ENCODE data around the gene ST6GALNAC2.

The ST6GALNAC2 gene

GRCh38 chr17:76541739-76542454, 43.8 kb downstream of the ST6GALNAC2 start:
- no peak overlapping the region for H3K27ac ChIP-seq (ENCODE audit: low read length)

GRCh38 chr17:76540381-76541300, 45.0 kb downstream of the ST6GALNAC2 start:
- Histone ChIP-seq H3K36me3 (ENCODE audit: insufficient read depth, low read depth, low read length) (no peaks in the 10 kb centered on the region), H3K27ac (ENCODE audit: low read length) (no peak overlapping the region), H3K4me3 (ENCODE audit: low read length) (peak overlapping the region; percentile 62), H3K9me3 (ENCODE audit: insufficient read depth, low read depth, low read length) (no peaks in the 10 kb centered on the region), H3K27me3 (ENCODE audit: insufficient read depth, low read length) (peaks cover 53% of the 10 kb centered on the region), H3K4me1 (ENCODE audit: insufficient read depth, low read length) (peaks cover 12% of the 10 kb centered on the region; the same call in 1 of the 2 replicates), H3K9ac (ENCODE audit: low read depth, low read length) (peak overlapping the region; percentile 53; the same call in 1 of the 2 replicates)

More at GRCh38 chr17:76541739-76542454, 43.8 kb downstream of the ST6GALNAC2 start:
- Histone ChIP-seq H3K4me1 (ENCODE audit: insufficient read depth, low read length) (peaks cover 12% of the 10 kb centered on the region), H3K9me3 (ENCODE audit: insufficient read depth, low read depth, low read length) (no peaks in the 10 kb centered on the region), H3K36me3 (ENCODE audit: insufficient read depth, low read depth, low read length) (no peaks in the 10 kb centered on the region), H3K27me3 (ENCODE audit: insufficient read depth, low read length) (peaks cover 43% of the 10 kb centered on the region), H3K9ac (ENCODE audit: low read depth, low read length) (peak overlapping the region; percentile 39; the same call in 1 of the 2 replicates), H3K4me3 (ENCODE audit: low read length) (no peak overlapping the region)

- peak within 1 kb of the TSS; percentile 53; the same call in 1 of the 2 replicates for H3K9ac ChIP-seq (ENCODE audit: low read depth, low read length)
- H3K9me3 ChIP-seq (ENCODE audit: insufficient read depth, low read depth, low read length): no peaks in the 10 kb centered on the region
- peak within 1 kb of the TSS; percentile 62 for H3K4me3 ChIP-seq (ENCODE audit: low read length)
- H3K4me1 ChIP-seq (ENCODE audit: insufficient read depth, low read length): peaks cover 12% of the 10 kb centered on the region; the same call in 1 of the 2 replicates
- no peak within 1 kb of the TSS for H3K27ac ChIP-seq (ENCODE audit: low read length)
- H3K27me3 ChIP-seq (ENCODE audit: insufficient read depth, low read length): peaks cover 56% of the 10 kb centered on the region
- H3K36me3 ChIP-seq (ENCODE audit: insufficient read depth, low read depth, low read length): no peaks in the 10 kb centered on the region
Measured at GRCh38 chr17:76539631-76540271, 45.9 kb downstream of the ST6GALNAC2 start, which contains the start of gene PRCD. Gene PRCD (plus strand): TSS chr17:76540044. CDS start chr17:76540142, 98 bp downstream.

- Histone ChIP-seq H3K27me3 (ENCODE audit: insufficient read depth, low read length) (peaks cover 57% of the 10 kb centered on the region), H3K27ac (ENCODE audit: low read length) (no peak overlapping the region), H3K9me3 (ENCODE audit: insufficient read depth, low read depth, low read length) (no peaks in the 10 kb centered on the region), H3K4me3 (ENCODE audit: low read length) (0 out of 2 replicates have a peak overlapping the region, but pooled peaks have one; percentile 57), H3K4me1 (ENCODE audit: insufficient read depth, low read length) (peaks cover 12% of the 10 kb centered on the region; the same call in 1 of the 2 replicates), H3K9ac (ENCODE audit: low read depth, low read length) (no peak overlapping the region), H3K36me3 (ENCODE audit: insufficient read depth, low read depth, low read length) (no peaks in the 10 kb centered on the region)
Measured at GRCh38 chr17:76538941-76539570, 46.6 kb downstream of the ST6GALNAC2 start.

- H3K36me3 ChIP-seq (ENCODE audit: insufficient read depth, low read depth, low read length): no peaks in the 10 kb centered on the region
- no peaks in the 10 kb centered on the region for H3K9me3 ChIP-seq (ENCODE audit: insufficient read depth, low read depth, low read length)
- no peak overlapping the region for H3K9ac ChIP-seq (ENCODE audit: low read depth, low read length)
- H3K27me3 ChIP-seq (ENCODE audit: insufficient read depth, low read length): peaks cover 57% of the 10 kb centered on the region
- peak overlapping the region; percentile 57 for H3K4me3 ChIP-seq (ENCODE audit: low read length)
- H3K27ac ChIP-seq (ENCODE audit: low read length): no peak overlapping the region
- peaks cover 12% of the 10 kb centered on the region; the same call in 1 of the 2 replicates for H3K4me1 ChIP-seq (ENCODE audit: insufficient read depth, low read length)
Measured at GRCh38 chr17:76538281-76538931, 47.3 kb downstream of the ST6GALNAC2 start.

- Histone ChIP-seq H3K4me1 (ENCODE audit: insufficient read depth, low read length) (peaks cover 12% of the 10 kb centered on the region; the same call in 1 of the 2 replicates), H3K36me3 (ENCODE audit: insufficient read depth, low read depth, low read length) (no peaks in the 10 kb centered on the region), H3K9me3 (ENCODE audit: insufficient read depth, low read depth, low read length) (no peaks in the 10 kb centered on the region), H3K4me3 (ENCODE audit: low read length) (peak within 1 kb of the TSS; percentile 60), H3K27me3 (ENCODE audit: insufficient read depth, low read length) (peaks cover 57% of the 10 kb centered on the region), H3K27ac (ENCODE audit: low read length) (no peak within 1 kb of the TSS), H3K9ac (ENCODE audit: low read depth, low read length) (no peak within 1 kb of the TSS)
Measured at GRCh38 chr17:76537578-76538280, 47.9 kb downstream of the ST6GALNAC2 start, which contains the start of gene CYGB. Gene CYGB (minus strand): TSS chr17:76537709. CDS start chr17:76537542, 167 bp downstream.

GRCh38 chr17:76537288-76537577, 48.4 kb downstream of the ST6GALNAC2 start:
- Histone ChIP-seq H3K36me3 (ENCODE audit: insufficient read depth, low read depth, low read length) (no peaks in the 10 kb centered on the region), H3K4me1 (ENCODE audit: insufficient read depth, low read length) (peaks cover 12% of the 10 kb centered on the region; the same call in 1 of the 2 replicates), H3K9ac (ENCODE audit: low read depth, low read length) (no peak overlapping the region), H3K27me3 (ENCODE audit: insufficient read depth, low read length) (peaks cover 57% of the 10 kb centered on the region), H3K9me3 (ENCODE audit: insufficient read depth, low read depth, low read length) (no peaks in the 10 kb centered on the region), H3K27ac (ENCODE audit: low read length) (no peak overlapping the region), H3K4me3 (ENCODE audit: low read length) (peak overlapping the region; percentile 60)

- H3K9me3 ChIP-seq (ENCODE audit: insufficient read depth, low read depth, low read length): no peaks in the 10 kb centered on the region
- peak overlapping the region; percentile 60 for H3K4me3 ChIP-seq (ENCODE audit: low read length)
- H3K27me3 ChIP-seq (ENCODE audit: insufficient read depth, low read length): peaks cover 57% of the 10 kb centered on the region
- no peaks in the 10 kb centered on the region for H3K36me3 ChIP-seq (ENCODE audit: insufficient read depth, low read depth, low read length)
- H3K9ac ChIP-seq (ENCODE audit: low read depth, low read length): no peak overlapping the region
- H3K27ac ChIP-seq (ENCODE audit: low read length): no peak overlapping the region
- H3K4me1 ChIP-seq (ENCODE audit: insufficient read depth, low read length): peaks cover 11% of the 10 kb centered on the region; the same call in 1 of the 2 replicates
Measured at GRCh38 chr17:76536511-76537287, 49.0 kb downstream of the ST6GALNAC2 start.

GRCh38 chr17:76535788-76536510, 49.7 kb downstream of the ST6GALNAC2 start:
- Histone ChIP-seq H3K4me3 (ENCODE audit: low read length) (no peak overlapping the region), H3K27ac (ENCODE audit: low read length) (no peak overlapping the region), H3K9me3 (ENCODE audit: insufficient read depth, low read depth, low read length) (no peaks in the 10 kb centered on the region), H3K36me3 (ENCODE audit: insufficient read depth, low read depth, low read length) (no peaks in the 10 kb centered on the region), H3K4me1 (ENCODE audit: insufficient read depth, low read length) (peaks cover 4% of the 10 kb centered on the region; the same call in 1 of the 2 replicates), H3K27me3 (ENCODE audit: insufficient read depth, low read length) (peaks cover 57% of the 10 kb centered on the region), H3K9ac (ENCODE audit: low read depth, low read length) (no peak overlapping the region)
